Measurements from ENCODE around the gene SNTG2. TPM values are rescaled to one million over a fixed set of nuclear protein-coding genes. Genes with fewer than 3 reads are reported as not detected.

The SNTG2 gene
- total RNA-seq, 1 donor from 2014 or later: 0.47 TPM

DNA sequence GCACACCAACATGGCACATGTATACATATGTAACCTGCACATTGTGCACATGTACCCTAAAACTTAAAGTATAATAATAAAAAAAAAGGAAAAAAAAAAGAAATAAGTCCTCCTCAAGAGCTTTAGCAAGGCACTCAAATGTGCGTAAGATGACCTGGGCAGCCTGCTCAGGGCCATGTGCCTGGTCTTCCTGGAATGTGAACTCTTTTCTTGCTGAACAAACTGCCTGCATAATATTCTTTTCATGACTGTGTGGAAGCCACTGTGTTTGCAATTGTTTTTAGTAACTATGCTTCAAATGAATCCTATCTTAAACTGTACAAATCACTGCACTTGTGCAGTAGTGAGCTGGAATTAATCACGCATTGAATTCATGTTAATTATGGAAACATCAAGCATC, 294.5 kb downstream of the SNTG2 start:
- Histone ChIP-seq H3K36me3 (no peaks in the 10 kb centered on the region), H3K4me1 (peaks cover 15% of the 10 kb centered on the region), H3K4me3 (no peak overlapping the region), H3K27ac (replicated peaks) (peak overlapping the region; percentile 74), H3K27me3 (ENCODE audit: low read depth) (peaks cover 52% of the 10 kb centered on the region), H3K9me3 (replicated peaks) (no peaks in the 10 kb centered on the region)
- TF ChIP-seq, protein P1, sequence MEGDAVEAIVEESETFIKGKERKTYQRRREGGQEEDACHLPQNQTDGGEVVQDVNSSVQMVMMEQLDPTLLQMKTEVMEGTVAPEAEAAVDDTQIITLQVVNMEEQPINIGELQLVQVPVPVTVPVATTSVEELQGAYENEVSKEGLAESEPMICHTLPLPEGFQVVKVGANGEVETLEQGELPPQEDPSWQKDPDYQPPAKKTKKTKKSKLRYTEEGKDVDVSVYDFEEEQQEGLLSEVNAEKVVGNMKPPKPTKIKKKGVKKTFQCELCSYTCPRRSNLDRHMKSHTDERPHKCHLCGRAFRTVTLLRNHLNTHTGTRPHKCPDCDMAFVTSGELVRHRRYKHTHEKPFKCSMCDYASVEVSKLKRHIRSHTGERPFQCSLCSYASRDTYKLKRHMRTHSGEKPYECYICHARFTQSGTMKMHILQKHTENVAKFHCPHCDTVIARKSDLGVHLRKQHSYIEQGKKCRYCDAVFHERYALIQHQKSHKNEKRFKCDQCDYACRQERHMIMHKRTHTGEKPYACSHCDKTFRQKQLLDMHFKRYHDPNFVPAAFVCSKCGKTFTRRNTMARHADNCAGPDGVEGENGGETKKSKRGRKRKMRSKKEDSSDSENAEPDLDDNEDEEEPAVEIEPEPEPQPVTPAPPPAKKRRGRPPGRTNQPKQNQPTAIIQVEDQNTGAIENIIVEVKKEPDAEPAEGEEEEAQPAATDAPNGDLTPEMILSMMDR (IDR thresholded peaks at IDR 0.05; ENCODE audit: borderline replicate concordance): no peak
- intact Hi-C loops (cut with micrococcal nuclease): no loop called here
- no peak for DNase-seq

DNA sequence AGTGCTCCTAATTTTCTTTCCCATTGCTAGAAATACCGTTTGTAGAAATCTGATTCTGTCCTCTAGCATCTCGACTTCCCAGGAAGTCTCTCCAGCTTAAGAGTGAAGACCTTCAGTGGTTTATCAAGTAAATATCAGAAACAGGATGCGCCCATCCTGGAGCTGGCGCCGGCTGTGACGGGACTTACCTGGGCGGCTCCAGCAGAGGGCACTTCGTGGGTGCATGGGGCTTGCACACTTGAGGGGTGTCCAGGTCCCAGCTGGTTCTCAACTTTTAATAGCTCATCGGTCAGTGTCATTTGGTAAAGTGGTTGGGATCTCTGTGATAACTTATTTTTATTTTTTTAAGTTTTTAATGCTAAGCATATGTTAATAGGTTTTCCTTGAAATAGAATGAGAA, 295.6 kb downstream of the SNTG2 start:
- H3K4me3 ChIP-seq: no peak overlapping the region
- intact Hi-C loops (cut with micrococcal nuclease): no loop called here
- peaks cover 57% of the 10 kb centered on the region for H3K27me3 ChIP-seq (ENCODE audit: low read depth)
- no peaks in the 10 kb centered on the region for H3K36me3 ChIP-seq
- H3K4me1 ChIP-seq: peaks cover 15% of the 10 kb centered on the region
- no peak overlapping the region for H3K27ac ChIP-seq (replicated peaks)
- no peak for DNase-seq
- TF ChIP-seq, protein P1 (IDR thresholded peaks at IDR 0.05; ENCODE audit: borderline replicate concordance): no peak
- no peaks in the 10 kb centered on the region for H3K9me3 ChIP-seq (replicated peaks)

GRCh38 chr2:1246991-1247390, 296.3 kb downstream of the SNTG2 start:
- no peak overlapping the region for H3K27ac ChIP-seq (replicated peaks)
- H3K4me3 ChIP-seq: no peak overlapping the region
- TF ChIP-seq, protein P1 (IDR thresholded peaks at IDR 0.05; ENCODE audit: borderline replicate concordance): no peak
- peaks cover 57% of the 10 kb centered on the region for H3K27me3 ChIP-seq (ENCODE audit: low read depth)
- intact Hi-C loops (cut with micrococcal nuclease): no loop called here
- H3K36me3 ChIP-seq: no peaks in the 10 kb centered on the region
- peaks cover 15% of the 10 kb centered on the region for H3K4me1 ChIP-seq
- no peaks in the 10 kb centered on the region for H3K9me3 ChIP-seq (replicated peaks)
- no peak for DNase-seq

- no peaks in the 10 kb centered on the region for H3K9me3 ChIP-seq (replicated peaks)
- TF ChIP-seq, protein P1 (IDR thresholded peaks at IDR 0.05; ENCODE audit: borderline replicate concordance): no peak
- no peak overlapping the region for H3K27ac ChIP-seq (replicated peaks)
- no peak for DNase-seq
- H3K4me3 ChIP-seq: no peak overlapping the region
- H3K36me3 ChIP-seq: no peaks in the 10 kb centered on the region
- intact Hi-C loops (cut with micrococcal nuclease): no loop called here
- H3K4me1 ChIP-seq: peaks cover 15% of the 10 kb centered on the region
- peaks cover 55% of the 10 kb centered on the region for H3K27me3 ChIP-seq (ENCODE audit: low read depth)
Measured at GRCh38 chr2:1248187-1248586, 297.5 kb downstream of the SNTG2 start.

GRCh38 chr2:1249897-1250687, 299.4 kb downstream of the SNTG2 start:
- Histone ChIP-seq H3K27me3 (ENCODE audit: low read depth) (peaks cover 57% of the 10 kb centered on the region), H3K36me3 (no peaks in the 10 kb centered on the region), H3K27ac (replicated peaks) (no peak overlapping the region), H3K4me1 (peaks cover 12% of the 10 kb centered on the region), H3K9me3 (replicated peaks) (no peaks in the 10 kb centered on the region), H3K4me3 (no peak overlapping the region)
- DNase-seq: no peak
- TF ChIP-seq, protein P1 (IDR thresholded peaks at IDR 0.05; ENCODE audit: borderline replicate concordance): no peak
- intact Hi-C loops (cut with micrococcal nuclease): no loop called here

Data from left ventricle myocardium inferior (tissue), 1 donor.